ENCODE data around the gene NDP. TPM values are rescaled to one million over a fixed set of nuclear protein-coding genes. Genes with fewer than 3 reads are reported as not detected.
"Not testable (repeated sequence)": the region's sequence is repeated elsewhere in the genome, so short reads cannot be mapped to it uniquely, and the experiment has no call there.

NDP gene
- total RNA-seq, 2 donors from 2014 or later: not detected

- DNase-seq (ENCODE audit: low spot score) (no peak), ATAC-seq (no peak)
- Mint-ChIP-seq H3K27ac (no peak overlapping the region), H3K4me1 (ENCODE audit: low read depth in 2 of 2) (peaks cover 5 to 18% of the 10 kb centered on the region in 2 donors), H3K4me3 (no peak overlapping the region), H3K27me3 (peaks cover 0 to 22% of the 10 kb centered on the region in 2 donors), H3K36me3 (peaks cover 10% of the 10 kb centered on the region), H3K9me3 (no peaks in the 10 kb centered on the region)
Measured at GRCh38 chrX:43962636-43963035, 10.6 kb downstream of the NDP start.

- H3K4me3 Mint-ChIP-seq: no peak overlapping the region
- no peak for ATAC-seq
- H3K36me3 Mint-ChIP-seq: peaks cover 10% of the 10 kb centered on the region
- DNase-seq (ENCODE audit: low spot score): no peak
- H3K27me3 Mint-ChIP-seq: peaks cover 0 to 21% of the 10 kb centered on the region in 2 donors
- no peak overlapping the region for H3K27ac Mint-ChIP-seq
- no peaks in the 10 kb centered on the region for H3K9me3 Mint-ChIP-seq
- H3K4me1 Mint-ChIP-seq (ENCODE audit: low read depth in 2 of 2): peaks cover 5 to 18% of the 10 kb centered on the region in 2 donors
Measured at GRCh38 chrX:43961699-43962098, 11.5 kb downstream of the NDP start.

GRCh38 chrX:43958529-43958928 lies 14.7 kb downstream of the NDP start:
- Mint-ChIP-seq H3K9me3 (no peaks in the 10 kb centered on the region), H3K4me1 (ENCODE audit: low read depth in 2 of 2) (peaks cover 5 to 7% of the 10 kb centered on the region in 2 donors), H3K4me3 (no peak overlapping the region), H3K27me3 (peaks cover 0 to 20% of the 10 kb centered on the region in 2 donors), H3K36me3 (peaks cover 5% of the 10 kb centered on the region), H3K27ac (no peak overlapping the region)
- ATAC-seq: peak; percentile 52 to 69
- no peak for DNase-seq (ENCODE audit: low spot score)

- no peak for DNase-seq (ENCODE audit: low spot score)
- no peaks in the 10 kb centered on the region for H3K9me3 Mint-ChIP-seq
- no peak overlapping the region for H3K27ac Mint-ChIP-seq
- peaks cover 0 to 20% of the 10 kb centered on the region in 2 donors for H3K27me3 Mint-ChIP-seq
- no peaks in the 10 kb centered on the region for H3K36me3 Mint-ChIP-seq
- peaks cover 5 to 7% of the 10 kb centered on the region in 2 donors for H3K4me1 Mint-ChIP-seq (ENCODE audit: low read depth in 2 of 2)
- no peak overlapping the region for H3K4me3 Mint-ChIP-seq
- ATAC-seq: no peak
Measured at GRCh38 chrX:43956034-43956433, 17.2 kb downstream of the NDP start.

GRCh38 chrX:43953218-43953617 lies 20.0 kb downstream of the NDP start:
- Mint-ChIP-seq H3K4me1 (ENCODE audit: low read depth in 2 of 2) (peaks cover under 1 to 3% of the 10 kb centered on the region in 2 donors), H3K27ac (no peak overlapping the region), H3K4me3 (no peak overlapping the region), H3K36me3 (no peaks in the 10 kb centered on the region), H3K27me3 (peaks cover 0 to 23% of the 10 kb centered on the region in 2 donors), H3K9me3 (no peaks in the 10 kb centered on the region)
- ATAC-seq (no peak), DNase-seq (ENCODE audit: low spot score) (no peak)

GRCh38 chrX:43949669-43950068 lies 23.5 kb downstream of the NDP start:
- DNase-seq (ENCODE audit: low spot score) (no peak), ATAC-seq (peak in 1 of 2 donors; percentile 56)
- Mint-ChIP-seq H3K36me3 (no peaks in the 10 kb centered on the region), H3K27ac (no peak overlapping the region), H3K9me3 (no peaks in the 10 kb centered on the region), H3K4me1 (ENCODE audit: low read depth in 2 of 2) (peaks cover 0 to 3% of the 10 kb centered on the region in 2 donors), H3K27me3 (peaks cover 0 to 24% of the 10 kb centered on the region in 2 donors), H3K4me3 (no peak overlapping the region)

GRCh38 chrX:43940816-43941474 lies 32.2 kb downstream of the NDP start:
- no peaks in the 10 kb centered on the region for H3K9me3 Mint-ChIP-seq
- DNase-seq (ENCODE audit: low spot score) (no peak), ATAC-seq (no peak)
- H3K27ac Mint-ChIP-seq: no peak overlapping the region
- no peak overlapping the region for H3K4me3 Mint-ChIP-seq
- H3K27me3 Mint-ChIP-seq: peaks cover 16 to 23% of the 10 kb centered on the region in 2 donors
- H3K36me3 Mint-ChIP-seq: no peaks in the 10 kb centered on the region
- H3K4me1 Mint-ChIP-seq (ENCODE audit: low read depth in 2 of 2): no peaks in the 10 kb centered on the region

- Mint-ChIP-seq H3K27ac (no peak overlapping the region), H3K4me3 (no peak overlapping the region), H3K9me3 (no peaks in the 10 kb centered on the region), H3K36me3 (no peaks in the 10 kb centered on the region), H3K27me3 (peaks cover 16 to 18% of the 10 kb centered on the region in 2 donors), H3K4me1 (ENCODE audit: low read depth in 2 of 2) (no peaks in the 10 kb centered on the region)
- no peak for ATAC-seq
- no peak for DNase-seq (ENCODE audit: low spot score)
Measured at GRCh38 chrX:43939187-43939926, 33.8 kb downstream of the NDP start.

GRCh38 chrX:43922032-43922431 lies 51.2 kb downstream of the NDP start:
- Mint-ChIP-seq H3K36me3 (peaks cover 10% of the 10 kb centered on the region), H3K27me3 (peaks cover 40 to 46% of the 10 kb centered on the region in 2 donors)
- not testable (repeated sequence) for DNase-seq (ENCODE audit: low spot score); H3K4me1 Mint-ChIP-seq (ENCODE audit: low read depth in 2 of 2); ATAC-seq; H3K4me3 Mint-ChIP-seq; H3K27ac Mint-ChIP-seq; H3K9me3 Mint-ChIP-seq

- DNase-seq (ENCODE audit: low spot score); ATAC-seq; H3K4me1 Mint-ChIP-seq (ENCODE audit: low read depth in 2 of 2); H3K9me3 Mint-ChIP-seq; H3K27ac Mint-ChIP-seq; H3K4me3 Mint-ChIP-seq; H3K36me3 Mint-ChIP-seq: not testable (repeated sequence)
- peaks cover 12 to 22% of the 10 kb centered on the region in 2 donors for H3K27me3 Mint-ChIP-seq
Measured at GRCh38 chrX:43910772-43911171, 62.4 kb downstream of the NDP start.

- Mint-ChIP-seq H3K27ac (no peak overlapping the region), H3K9me3 (no peaks in the 10 kb centered on the region), H3K4me3 (no peak overlapping the region), H3K36me3 (no peaks in the 10 kb centered on the region), H3K4me1 (ENCODE audit: low read depth in 2 of 2) (no peaks in the 10 kb centered on the region), H3K27me3 (peaks cover 12 to 22% of the 10 kb centered on the region in 2 donors)
- ATAC-seq: no peak
- no peak for DNase-seq (ENCODE audit: low spot score)
Measured at GRCh38 chrX:43910012-43910411, 63.2 kb downstream of the NDP start.

- Mint-ChIP-seq H3K4me1 (ENCODE audit: low read depth in 2 of 2) (no peaks in the 10 kb centered on the region), H3K9me3 (no peaks in the 10 kb centered on the region), H3K27ac (no peak overlapping the region), H3K36me3 (no peaks in the 10 kb centered on the region), H3K27me3 (peaks cover 12 to 25% of the 10 kb centered on the region in 2 donors), H3K4me3 (no peak overlapping the region)
- DNase-seq (ENCODE audit: low spot score): no peak
- ATAC-seq: no peak
Measured at GRCh38 chrX:43909141-43909540, 64.0 kb downstream of the NDP start.

- ATAC-seq: peak in 1 of 2 donors; percentile 43
- no peaks in the 10 kb centered on the region for H3K9me3 Mint-ChIP-seq
- H3K4me3 Mint-ChIP-seq: no peak overlapping the region
- no peaks in the 10 kb centered on the region for H3K4me1 Mint-ChIP-seq (ENCODE audit: low read depth in 2 of 2)
- peaks cover 12 to 35% of the 10 kb centered on the region in 2 donors for H3K27me3 Mint-ChIP-seq
- no peaks in the 10 kb centered on the region for H3K36me3 Mint-ChIP-seq
- no peak for DNase-seq (ENCODE audit: low spot score)
- H3K27ac Mint-ChIP-seq: no peak overlapping the region
Measured at GRCh38 chrX:43899878-43900815, 73.0 kb downstream of the NDP start.
